Stimulated activated CD8-positive, alpha-beta memory T cell treated with anti-CD3 and anti-CD28 coated beads, Interleukin-12 subunit alpha, Interleukin-12 subunit beta, amount 100 ng/mL, for 1 hour (primary cell): ENCODE data around the gene BMPER.

Experiments
- DNase-seq: peaks from one replicate; pipeline ENCODE4 v3.0.0-alpha.2; 2020; ENCODE audit warnings: low read depth

Gene BMPER

DNA sequence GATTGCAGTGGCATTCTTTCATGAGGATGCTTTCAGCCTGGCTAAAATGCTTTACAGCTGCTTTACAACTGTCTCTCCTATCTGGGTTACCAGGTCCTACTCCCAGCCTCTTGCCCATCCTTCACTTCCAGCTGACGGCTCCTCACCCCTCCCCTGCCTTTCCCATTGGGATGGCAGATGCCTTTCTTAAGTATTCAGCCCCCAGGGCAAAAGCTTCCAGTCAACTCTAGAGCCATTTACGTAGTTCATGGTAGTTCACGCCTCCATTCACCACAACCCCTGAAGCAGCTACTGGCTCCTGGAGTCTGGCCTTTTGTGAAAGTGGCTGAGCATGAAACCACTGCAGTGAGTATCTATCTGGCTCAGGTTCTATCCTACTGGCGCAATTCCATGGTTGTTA is 17.2 kb upstream of the BMPER start:
- no peak for DNase-seq

- DNase-seq = no peak
These were observed 12.4 kb upstream of the BMPER start for GRCh38 chr7:33892945-33893344.

DNA sequence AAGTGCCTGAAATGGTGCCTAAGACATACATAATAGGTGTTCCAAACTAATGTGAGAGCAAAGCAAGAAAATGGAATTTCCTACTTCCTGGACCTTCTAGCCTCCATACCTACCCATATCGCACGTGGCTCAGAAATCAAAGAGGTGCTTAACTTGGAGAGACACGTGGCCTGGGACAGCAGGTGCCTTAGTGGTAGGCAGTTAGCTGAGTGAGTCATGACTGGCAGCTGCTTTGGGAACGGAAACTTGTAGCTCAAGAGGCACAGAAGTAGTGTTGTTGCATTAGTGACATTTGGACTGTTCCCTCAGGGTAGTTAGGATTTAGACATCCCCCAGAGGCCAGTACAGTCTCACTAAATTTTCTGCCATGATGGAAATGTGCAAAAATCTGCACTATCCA is 12.0 kb upstream of the BMPER start:
- no peak for DNase-seq

DNA sequence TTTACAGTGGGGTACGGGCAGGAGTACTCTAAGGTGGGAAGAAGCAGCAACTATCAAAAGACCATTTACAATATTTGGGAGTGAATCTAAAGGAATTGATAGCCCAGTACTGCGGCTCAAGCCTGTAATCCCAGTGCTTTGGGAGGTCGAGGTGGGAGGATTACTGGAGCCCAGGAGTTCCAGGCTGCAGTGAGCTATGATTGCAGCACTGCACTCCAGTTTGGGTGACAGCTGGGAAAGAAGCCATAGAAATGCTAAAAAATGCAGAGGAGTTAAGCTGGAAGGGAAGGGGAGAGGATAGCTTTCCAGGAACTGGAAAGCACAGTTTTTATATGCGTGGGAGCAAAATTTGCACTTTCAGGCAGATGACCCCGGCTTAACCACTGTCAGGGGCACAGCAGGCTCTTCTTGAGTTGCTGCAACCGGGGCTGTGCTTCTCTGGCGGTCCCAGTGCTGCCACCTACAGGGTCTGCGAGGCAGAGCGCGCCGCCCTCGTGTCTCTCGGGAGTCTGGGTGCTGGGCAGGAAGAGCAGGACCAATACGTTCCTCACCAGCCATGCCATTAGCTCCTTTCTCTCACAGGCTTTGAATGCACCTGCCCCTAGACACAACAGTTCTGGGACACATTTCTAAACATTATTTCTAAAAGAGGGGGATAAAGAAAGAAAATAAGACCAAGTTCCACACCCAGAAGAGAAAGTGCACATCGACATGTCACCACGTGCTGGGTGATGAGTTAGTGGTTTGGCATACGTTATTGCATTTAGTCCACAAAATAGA is 10.1 kb upstream of the BMPER start:
- peak; percentile 45 for DNase-seq

GRCh38 chr7:33900501-33900900 is 4.8 kb upstream of the BMPER start:
- no peak for DNase-seq

DNA sequence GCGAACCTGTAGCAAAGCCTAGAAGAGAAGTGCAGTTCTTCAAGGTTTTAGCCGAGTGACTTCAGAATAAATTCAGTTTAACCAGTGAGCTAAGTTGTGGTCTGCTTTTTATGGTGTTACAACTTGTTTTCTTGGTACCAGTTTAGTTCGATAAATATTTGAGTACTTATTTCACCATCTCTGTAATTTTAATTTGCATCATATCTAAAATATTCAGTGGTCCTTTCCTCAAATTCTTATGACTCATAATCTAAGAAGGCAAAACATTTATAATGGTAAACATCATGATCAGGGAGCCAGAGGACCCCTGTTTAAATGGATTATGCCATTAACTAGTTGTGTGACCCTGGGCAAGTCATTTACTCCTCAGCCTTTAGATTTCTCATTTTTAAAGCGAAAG is 4.1 kb upstream of the BMPER start:
- no peak for DNase-seq

DNA sequence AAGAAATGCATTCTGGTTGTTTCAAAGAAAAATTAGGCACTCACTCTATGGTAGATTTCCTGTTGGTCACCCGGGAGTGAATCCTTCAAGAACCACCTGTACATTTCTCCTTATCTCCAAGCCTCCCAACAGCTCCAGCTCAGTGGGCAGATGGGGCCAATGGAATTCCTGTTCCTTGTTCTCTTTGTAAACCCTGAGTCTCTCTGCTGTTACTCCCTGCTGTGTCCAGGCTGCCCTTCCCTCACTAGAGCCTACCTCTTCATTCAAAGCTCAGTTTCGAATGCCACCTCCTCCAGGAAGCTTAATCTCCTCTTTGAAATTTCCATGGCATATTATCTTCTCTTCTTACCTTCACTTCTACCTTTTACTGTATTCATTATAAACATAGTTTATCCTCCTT is 3.5 kb upstream of the BMPER start:
- DNase-seq = no peak

DNA sequence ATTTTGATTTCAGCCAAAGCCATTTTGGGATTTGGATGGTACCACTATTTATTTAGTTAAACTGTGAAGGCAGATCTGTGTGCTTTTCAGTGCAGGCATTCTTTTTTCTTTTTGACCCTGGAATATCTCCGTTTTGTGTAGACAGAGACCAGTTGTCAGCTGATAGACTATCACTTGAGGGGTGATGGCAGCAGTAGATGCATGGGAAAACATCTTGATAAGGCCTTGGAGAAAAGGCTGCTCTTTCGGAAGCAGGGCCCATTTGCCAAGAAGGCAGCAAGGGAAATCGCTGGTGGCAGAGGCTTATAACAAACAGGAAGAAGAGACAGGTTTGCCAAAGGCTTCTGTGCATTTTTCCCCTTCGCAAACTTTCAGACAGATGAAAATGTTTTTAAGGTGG is 2.6 kb upstream of the BMPER start:
- no peak for DNase-seq

DNA sequence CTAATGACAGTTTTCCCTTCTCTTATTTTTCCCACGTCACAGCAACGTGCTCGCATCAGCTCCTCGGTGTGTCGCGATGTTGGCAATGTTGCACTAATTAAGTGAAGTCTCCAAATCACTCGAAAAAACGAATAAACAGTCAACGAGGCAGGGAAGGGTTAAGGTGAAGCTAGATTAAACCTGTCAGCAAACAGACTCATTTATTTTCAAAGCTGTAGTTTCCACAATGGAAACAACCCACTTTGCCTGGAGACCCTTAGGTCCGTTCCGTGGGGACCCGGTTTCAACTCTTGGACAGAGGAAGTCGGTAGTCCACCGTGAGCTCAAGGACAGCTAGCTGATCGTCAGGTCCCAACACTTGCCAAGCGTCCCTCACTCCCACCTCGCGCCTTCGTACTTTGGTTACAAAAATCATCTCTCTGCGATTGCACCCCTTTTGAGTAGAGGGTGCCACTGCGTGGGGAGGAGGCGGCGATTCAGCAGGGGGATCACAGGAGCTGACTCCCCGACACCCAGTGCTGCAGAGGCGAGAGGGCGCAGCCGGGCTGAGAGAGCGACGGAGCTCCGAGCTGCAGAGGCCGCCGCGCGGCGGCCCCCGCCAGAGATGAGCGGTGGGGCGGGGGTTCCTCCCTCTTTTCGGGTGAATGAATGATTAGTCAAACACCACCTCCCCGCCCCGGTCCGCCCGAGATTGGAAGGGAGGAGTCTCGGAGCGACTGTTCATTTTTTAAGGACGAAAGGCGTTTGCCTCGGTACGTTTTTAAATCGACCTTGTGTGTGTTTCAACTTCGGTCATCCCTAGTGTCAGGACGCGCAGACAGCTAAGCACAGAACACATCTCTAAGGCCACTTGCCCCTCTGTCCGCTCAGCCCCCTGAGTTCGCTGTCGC is 1.3 kb upstream of the BMPER start:
- no peak for DNase-seq

DNA sequence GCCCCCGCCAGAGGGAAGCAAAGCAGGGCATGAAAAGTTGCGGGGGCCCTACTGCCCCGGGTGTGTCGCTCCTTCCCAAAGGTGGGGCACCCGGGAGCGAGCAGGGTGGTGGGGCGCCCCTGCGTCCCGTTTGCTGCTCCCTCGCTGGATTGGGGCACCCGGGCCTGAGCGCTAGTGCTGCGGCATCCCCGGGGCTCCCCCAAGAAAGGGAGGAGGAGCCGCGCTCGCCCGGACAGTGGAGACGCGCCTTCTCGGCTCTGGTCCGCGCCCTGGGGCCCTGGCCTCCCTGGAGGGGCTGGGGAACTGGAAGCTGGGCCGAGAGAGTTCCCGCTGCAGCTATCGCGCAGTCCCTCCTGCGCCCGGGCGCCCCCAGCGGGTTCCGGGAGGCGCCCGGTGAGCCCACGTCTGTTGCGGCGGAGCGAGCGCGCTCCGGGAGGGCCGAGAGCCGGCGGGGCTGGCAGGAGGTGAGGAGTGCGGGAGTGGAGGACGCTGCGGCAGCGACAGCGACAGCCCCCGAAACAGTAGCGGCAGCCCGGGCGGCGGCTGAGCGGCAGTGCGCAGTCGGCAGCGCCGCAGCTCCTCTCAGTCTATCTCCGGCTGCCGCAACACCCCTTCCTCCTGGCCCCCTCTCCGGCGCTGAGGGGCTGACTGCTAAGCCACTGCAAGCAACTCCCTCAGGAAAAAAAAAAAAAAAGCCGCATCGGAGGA is 504 bp upstream of the BMPER start:
- no peak for DNase-seq

GRCh38 chr7:33906697-33907096 is 1.4 kb downstream of the BMPER start:
- no peak for DNase-seq

- no peak for DNase-seq
These were observed 2.3 kb downstream of the BMPER start for GRCh38 chr7:33907625-33908024.

GRCh38 chr7:33909318-33909717 is 4.0 kb downstream of the BMPER start:
- no peak for DNase-seq

- no peak for DNase-seq
These were observed 4.4 kb downstream of the BMPER start for GRCh38 chr7:33909755-33910154.

GRCh38 chr7:33910756-33911155 is 5.4 kb downstream of the BMPER start:
- no peak for DNase-seq

GRCh38 chr7:33916357-33917081 is 11.2 kb downstream of the BMPER start:
- DNase-seq = no peak

DNA sequence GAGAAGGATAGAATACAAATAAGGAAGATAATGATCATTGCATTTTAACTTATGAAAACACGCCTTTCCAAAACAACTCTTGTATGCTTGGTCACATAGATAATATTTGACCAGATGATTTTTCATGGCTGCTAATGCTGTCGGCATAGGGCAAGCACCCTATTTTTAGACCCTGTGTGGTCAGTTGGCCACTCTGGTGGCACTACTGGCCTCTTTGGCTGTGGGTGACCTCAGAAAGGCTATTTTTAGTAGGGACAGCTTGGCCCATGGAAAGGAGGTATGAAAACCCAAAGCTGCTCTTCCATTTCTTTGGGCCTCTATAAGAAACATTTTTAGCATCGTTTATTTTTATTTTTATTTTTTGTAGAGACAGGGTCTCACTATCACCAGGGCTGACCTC is 12.3 kb downstream of the BMPER start:
- DNase-seq = no peak

DNA sequence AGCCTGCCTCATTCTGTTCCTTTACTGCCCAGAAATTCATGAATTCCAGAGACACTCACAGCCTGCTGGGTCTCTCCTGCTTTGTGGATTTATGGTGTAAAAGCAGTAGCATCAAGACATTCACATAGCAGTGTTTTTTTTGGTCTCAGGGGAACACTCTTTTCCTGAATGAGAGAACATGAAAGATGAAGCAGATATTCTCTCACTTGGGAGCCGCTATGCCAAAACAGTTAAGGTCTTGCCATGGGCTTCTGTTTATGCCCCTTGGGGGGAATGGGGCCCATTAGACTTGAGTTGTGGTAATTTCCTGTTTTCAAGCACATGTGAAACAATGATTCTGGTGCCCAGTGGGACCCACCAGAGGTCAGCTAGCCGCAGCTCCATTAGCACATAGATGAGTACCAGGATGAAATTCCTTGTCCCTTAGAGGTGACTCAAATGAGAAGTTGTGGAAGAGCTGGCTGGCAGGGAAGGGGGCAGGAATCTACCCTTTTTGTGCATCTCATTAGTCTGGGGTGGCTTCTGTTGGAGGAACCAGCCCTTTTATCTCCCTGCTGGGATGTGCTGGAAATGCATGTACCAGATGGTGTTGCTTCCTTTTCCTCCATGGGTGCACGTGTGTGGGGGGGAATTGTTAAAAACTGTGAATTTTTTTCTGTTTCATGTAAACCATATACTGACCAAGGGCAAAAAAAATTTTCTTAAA is 13.3 kb downstream of the BMPER start:
- DNase-seq = no peak

GRCh38 chr7:33919449-33919848 is 14.1 kb downstream of the BMPER start:
- no peak for DNase-seq

GRCh38 chr7:33921216-33921938 is 16.0 kb downstream of the BMPER start:
- DNase-seq = no peak

DNA sequence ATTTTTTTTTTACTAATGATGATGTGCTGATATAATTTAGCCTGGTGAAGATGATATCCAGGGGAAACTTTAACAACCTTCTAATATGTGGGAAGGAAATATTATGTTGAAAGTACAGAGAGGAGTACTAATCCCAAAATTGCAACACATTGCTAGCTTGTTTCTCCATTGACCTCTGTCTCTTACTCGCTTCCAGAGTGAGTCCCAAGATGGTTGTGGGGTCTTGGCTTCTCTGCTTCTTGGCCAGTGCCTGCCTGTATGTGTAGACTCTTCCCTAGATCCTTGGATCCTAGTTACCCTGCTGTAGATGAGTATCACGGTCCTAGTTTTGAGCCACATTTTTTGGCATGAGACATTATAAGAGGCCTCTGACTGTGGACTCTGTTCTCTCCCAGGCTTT is 17.5 kb downstream of the BMPER start:
- DNase-seq = no peak
